NCI-H2107 treated with DMSO at 0.1 percent for 48 hours (cell line): Measurements from ENCODE around the gene SLC38A10.
"Not testable (repeated sequence)": the region's sequence is repeated elsewhere in the genome, so short reads cannot be mapped to it uniquely, and the experiment has no call there.

Experiments used
- DNase-seq: peaks from one replicate; lab custom pipeline; 2025; ENCODE audit not compliant: unreplicated experiment; lab: John Stamatoyannopoulos, UW

Gene SLC38A10

DNA sequence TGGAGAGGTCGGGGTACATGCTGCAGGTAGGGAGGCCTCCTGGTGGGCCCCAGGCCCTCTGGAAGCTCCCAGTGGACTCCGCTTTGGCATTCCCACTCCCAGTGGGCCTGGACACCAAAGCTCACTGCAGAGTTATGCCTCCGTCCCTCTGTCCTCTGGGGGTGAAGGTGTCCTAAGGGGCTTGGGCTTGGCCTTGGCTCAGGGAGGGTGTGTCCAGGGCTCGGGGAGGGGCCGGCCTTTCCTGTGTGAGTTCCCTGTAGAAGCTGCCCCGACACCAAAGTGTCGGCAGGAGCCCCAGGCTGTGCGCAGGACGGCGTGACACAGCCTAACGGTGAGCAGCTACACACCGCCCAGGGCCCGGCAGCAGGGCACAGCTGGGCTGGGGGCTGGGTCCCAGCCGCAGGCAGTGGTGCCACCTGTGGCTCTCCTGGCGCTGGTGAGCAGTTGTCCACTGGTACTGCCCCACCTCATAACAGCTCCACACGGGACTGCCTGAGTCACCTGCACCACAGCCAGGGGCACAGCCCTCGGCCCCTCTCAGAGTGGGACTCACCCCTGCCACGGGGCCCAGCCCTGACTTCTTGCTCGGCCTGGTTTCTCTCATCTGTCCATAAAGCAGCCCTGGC is 62.4 kb downstream of the SLC38A10 start:
- DNase-seq: no peak

- DNase-seq: no peak
Observed at GRCh38 chr17:81231766-81232581, 63.1 kb downstream of the SLC38A10 start.

DNA sequence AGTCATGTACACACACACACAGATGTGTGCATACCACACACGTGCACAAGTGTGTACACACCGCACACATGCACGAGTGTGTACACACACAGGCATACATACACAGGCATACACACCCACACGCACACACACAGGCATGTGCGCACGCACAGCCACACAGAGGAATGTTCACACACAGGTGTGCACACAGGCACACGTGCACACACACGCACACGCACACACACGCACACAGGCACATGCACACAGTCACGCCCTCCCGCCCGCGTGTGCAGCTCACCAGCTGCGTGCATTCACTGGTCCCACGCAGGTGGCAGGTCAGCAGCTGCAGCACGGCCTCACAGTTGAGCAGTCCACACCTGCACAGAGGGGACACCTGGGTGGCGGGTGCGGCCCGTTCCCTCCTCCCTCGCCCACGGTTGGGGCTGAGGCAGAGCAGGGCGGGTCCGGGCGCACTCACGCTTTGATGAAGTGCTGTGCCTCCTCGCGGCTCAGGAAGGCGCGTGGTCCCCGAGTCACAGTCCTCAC is 63.9 kb downstream of the SLC38A10 start:
- DNase-seq: no peak

GRCh38 chr17:81230043-81230820 is 64.9 kb downstream of the SLC38A10 start:
- DNase-seq: no peak

GRCh38 chr17:81229666-81229920 is 65.5 kb downstream of the SLC38A10 start:
- DNase-seq: no peak

DNA sequence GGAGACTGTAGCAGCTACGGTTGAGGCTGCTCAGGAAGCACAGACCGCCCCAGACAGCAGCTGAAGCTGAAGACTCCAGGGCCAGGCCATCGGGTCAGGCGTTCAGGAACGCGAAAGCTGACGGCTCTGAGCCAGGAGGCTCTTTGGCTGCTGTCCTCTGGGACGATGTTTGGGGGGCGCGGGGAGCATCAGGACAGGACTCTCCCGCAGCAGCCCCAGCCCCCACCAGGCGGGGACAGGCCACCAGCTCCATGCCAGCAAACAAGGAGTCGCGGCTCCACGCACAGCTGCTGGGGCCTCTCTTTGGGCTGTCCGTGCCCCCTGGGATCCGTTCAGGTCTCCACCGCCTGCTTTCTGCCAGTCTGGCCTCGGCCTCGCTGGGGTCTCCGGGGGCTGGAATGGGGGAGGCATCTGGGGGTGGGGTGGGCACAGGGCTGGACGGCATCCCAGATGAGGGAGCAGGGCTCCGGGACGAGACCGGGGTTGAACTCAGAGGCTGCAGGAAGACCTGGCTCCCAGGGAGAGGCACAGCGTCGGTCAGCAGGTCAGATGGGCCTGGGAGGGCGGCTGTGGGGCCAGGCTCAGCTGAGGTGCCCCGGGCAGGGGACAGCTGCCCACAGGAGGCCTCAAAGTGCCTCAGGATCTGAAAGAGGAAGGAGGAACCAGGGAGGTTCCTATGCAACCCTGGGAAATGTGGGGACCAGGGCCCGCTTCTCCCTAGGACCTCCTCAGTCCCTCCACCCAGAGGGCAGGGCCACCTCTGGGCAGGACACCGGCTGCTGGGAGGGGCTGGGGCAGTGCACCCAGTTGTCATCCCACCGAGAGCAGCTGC is 66.1 kb downstream of the SLC38A10 start:
- no peak for DNase-seq

DNA sequence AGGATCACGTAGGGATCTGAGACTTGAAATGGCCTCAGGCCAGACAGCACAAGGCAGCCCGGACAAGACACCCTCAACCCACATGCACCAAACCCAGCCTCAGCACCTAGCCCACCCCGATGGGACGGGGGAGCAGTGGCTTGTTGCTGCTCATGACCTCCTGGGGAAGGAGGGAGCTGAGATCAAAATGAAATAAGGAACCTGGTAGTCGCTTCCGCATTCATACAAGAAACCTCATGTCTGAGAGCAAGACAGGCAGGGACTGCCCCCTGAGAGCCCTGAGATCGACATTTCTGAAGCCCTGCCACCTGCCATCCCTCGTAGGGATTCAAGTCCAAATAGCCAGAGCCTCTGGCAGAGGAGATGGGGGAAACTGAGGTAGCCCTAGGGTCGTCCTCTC is 66.7 kb downstream of the SLC38A10 start:
- DNase-seq: no peak

GRCh38 chr17:81227630-81228029 is 67.5 kb downstream of the SLC38A10 start:
- DNase-seq: not testable (repeated sequence)

- DNase-seq: peak; percentile 31
Observed at GRCh38 chr17:81223762-81224130, 71.4 kb downstream of the SLC38A10 start.

DNA sequence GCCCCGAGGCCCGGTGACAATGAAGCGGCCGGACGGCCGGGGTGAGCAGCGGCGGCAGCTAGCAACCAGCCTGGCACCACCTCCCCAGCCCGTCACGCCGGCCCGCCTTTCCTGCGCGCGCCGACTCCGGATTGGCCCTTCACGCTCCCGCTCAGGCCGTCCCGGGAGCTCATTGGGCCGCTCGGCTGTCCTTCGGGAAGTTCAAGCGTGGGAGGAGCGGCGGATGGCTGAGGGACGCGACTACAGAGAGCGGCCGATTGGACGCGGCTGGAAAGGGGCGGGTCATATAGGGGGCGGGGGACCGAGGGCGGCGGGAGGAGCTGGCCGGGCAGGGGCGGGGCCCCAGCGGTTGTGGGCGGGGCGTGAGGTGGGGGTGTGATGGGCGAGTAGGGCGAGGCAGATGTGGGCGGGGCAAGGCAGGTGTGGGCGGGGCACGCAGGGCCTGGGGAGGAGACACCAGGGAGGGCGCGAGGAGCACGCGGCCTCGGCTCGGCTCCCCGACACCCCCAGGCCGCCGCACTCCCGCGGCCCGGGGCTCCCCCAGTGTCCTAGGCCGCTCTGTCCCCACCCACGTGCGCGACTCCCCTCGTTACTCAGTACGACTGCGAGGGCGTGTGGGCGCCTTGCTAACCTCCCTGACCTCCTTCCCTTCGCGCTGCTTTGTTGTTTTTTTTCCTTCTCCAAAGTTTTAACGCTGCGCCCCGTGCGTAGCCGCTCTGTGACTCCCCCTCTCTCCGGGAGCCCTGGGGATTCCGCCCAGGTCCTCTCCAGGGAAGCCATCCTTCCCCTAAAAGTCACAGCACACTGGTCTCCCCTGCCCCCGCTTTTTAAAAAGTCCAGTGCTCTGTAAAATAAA is 72.0 kb downstream of the SLC38A10 start, which contains the start of gene CEP131:
TSS of gene CEP131 (minus strand) at position 60 of the 856 bp plus-strand sequence. CDS start 2,909 bp downstream, outside the sequence.
- peak; percentile 85 for DNase-seq

- DNase-seq: no peak
Observed at GRCh38 chr17:81222620-81222905, 72.5 kb downstream of the SLC38A10 start.

DNA sequence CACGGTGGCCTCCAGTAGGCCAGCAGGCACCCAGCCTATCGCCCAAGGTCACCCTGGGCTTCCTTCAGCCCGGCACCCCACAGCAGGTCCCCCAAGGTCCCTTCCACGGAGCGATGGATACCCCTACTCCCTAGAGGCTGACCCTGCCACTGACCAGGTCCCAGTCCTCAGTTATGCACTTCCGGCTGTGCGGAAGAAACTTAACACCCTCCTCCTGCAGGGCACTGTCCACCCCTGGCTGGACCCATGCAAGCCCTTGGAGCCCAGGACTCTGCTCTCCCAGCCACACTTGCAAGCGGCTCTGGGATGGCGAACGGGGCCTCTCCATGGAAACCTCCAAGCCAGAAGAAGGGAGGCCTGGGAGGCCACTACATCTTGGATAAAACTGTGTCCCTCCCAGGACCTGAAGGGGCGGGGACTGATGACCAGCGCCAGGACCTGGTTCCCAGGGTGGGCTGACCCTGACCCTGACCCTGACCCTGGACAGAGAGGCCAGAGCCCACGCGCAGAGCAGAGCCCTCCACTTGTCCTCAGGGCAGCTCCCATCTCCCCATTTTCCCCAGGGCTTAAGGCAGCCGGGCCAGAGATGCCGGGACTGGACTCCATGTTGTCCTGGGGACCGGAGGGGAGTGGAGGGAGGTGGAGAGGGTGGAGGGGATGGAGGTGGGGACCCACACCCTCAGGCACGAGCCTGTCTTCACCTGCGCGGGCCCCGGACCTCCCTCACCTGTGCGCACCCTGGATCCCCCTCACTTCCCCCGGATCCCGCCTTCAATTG is 73.1 kb downstream of the SLC38A10 start:
- no peak for DNase-seq

- no peak for DNase-seq
Observed at GRCh38 chr17:81221371-81221841, 73.7 kb downstream of the SLC38A10 start.

DNA sequence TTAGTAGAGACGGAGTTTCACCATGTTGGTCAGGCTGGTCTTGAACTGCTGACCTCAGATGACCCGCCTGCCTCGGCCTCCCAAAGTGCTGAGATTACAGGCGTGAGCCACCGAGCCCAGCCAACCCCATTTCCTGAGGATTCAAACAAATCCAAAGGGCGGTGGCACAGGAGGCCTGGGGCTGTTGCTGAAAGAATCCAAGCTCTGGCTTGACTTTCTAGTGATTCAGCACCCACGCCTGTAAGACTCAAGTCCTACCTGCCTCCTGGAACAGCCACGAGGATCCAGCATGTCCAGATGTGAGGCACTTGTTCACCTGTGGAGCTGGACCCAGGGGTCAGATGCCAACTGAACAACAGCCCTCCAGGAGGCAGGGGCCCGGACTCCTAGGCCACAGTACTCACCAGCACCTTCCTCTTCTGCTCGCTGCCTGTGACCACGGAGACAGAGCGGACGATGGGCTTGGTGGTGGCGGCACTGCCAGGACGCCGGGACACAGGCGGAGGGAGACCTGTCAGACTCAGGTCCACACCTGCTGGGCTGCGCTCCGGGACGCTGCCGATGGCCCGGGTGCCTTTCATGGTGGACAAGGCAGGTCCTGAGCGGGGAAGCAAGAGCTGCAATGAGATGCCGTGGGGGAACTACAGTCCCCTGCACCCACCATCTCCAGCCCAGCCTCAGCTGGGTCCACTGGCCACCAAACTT is 75.5 kb downstream of the SLC38A10 start:
- no peak for DNase-seq

GRCh38 chr17:81218991-81219390 is 76.1 kb downstream of the SLC38A10 start:
- DNase-seq: no peak

DNA sequence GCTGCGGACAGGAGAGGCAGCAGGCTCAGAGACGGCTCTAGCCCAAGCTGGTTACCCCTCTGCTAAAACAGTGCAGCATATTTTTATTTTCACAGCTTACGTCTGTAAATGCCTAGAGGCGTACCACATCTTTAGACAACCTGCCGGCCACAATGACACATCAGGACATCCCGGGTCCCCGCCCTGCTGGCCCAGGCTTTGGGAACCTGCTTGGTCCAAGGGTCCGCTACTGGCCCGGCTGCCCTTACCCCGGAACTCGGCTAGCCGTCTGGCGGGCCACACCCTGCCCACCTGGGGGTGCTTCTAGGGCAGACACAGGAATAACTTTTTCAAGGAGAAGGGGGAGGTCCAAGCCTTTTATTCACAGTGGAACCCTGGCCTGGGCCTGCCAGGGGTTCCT is 76.6 kb downstream of the SLC38A10 start:
- DNase-seq: no peak

- no peak for DNase-seq
Observed at GRCh38 chr17:81217491-81217890, 77.6 kb downstream of the SLC38A10 start.

DNA sequence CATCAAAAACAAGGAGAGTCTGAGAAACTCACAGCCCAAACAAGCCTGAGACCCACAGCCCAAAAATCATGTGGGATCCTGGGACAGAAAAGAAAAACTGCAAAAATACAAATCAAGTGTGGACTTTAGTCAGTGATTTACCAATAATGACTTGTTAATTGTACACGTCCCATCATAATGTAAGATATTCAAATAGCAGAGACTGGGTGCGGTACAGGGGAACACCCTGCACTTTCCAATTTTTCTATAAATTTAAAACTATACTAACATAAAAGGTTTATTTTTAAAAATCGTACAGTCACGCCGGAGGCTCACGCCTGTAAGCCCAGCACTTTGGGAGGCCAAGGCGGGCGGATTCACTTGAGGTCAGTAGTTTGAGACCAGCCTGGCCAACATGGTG is 81.1 kb downstream of the SLC38A10 start:
- DNase-seq: no peak

DNA sequence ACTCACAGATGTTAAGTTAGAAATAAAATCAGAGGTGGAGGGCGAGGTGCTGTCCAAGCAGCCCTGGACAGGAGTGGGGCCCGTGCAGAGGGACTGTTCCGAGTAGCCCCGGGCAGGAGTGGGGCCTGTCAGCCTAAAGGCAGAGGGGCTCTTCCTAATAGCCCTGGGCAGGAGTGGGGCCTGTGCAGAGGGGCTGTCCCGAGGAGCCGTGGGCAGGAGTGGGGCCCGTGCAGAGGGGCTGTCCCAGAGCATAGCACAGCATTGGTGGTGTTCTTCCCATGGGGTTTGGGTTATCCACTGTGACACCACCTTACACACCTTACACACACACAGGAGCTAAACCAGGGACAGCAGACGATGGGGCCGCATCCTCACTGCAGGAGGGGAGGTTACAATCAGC is 82.7 kb downstream of the SLC38A10 start:
- no peak for DNase-seq
